Activated naive CD4-positive, alpha-beta T cell treated with anti-CD3 and anti-CD28 coated beads, Interleukin-2, amount 50 U/mL, for 24 hours (primary cell): ENCODE results near the gene TNFRSF8.
A peak's percentile ranks its signal among the peaks of the same experiment; 100 is the strongest.
"Not testable (repeated sequence)": the region's sequence is repeated elsewhere in the genome, so short reads cannot be mapped to it uniquely, and the experiment has no call there.

ENCODE experiments used
- H3K27ac Mint-ChIP-seq: one replicate; pipeline ENCODE4 v1.8.0; 2021; ENCODE audit warnings: mild to moderate bottlenecking, mixed read lengths
- H3K27me3 Mint-ChIP-seq: one replicate; pipeline ENCODE4 v1.8.0; 2021; ENCODE audit warnings: mixed read lengths
- H3K36me3 Mint-ChIP-seq: one replicate; pipeline ENCODE4 v1.8.0; 2021; ENCODE audit warnings: mixed read lengths
- H3K4me1 Mint-ChIP-seq: one replicate; pipeline ENCODE4 v1.8.0; 2021; ENCODE audit warnings: mixed read lengths
- H3K4me3 Mint-ChIP-seq: one replicate; pipeline ENCODE4 v1.8.0; 2021; ENCODE audit warnings: mild to moderate bottlenecking, mixed read lengths
- H3K9me3 Mint-ChIP-seq: one replicate; pipeline ENCODE4 v1.8.0; 2021; ENCODE audit warnings: mixed read lengths

Gene TNFRSF8

DNA sequence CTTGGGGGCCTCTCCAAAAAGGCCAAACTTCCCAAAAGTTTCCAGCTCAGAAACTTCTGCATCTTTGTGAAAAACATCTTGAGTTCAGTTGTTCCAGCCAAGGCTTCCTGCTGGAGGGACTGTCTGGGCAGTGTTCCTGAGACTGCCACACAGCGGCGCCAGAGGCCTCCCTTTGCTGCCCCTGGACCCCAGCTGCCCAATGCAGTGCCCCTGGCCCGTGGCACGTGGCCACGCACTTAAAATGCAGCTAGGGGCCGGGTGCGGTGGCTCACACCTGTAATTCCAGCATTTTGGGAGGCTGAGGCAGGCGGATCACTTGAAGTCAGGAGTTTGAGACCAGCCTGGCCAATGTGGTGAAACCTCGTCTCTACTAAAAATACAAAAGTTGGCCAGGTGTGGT is 43.8 kb downstream of the TNFRSF8 start:
- H3K27ac Mint-ChIP-seq, H3K4me3 Mint-ChIP-seq, H3K27me3 Mint-ChIP-seq, H3K36me3 Mint-ChIP-seq, H3K9me3 Mint-ChIP-seq, H3K4me1 Mint-ChIP-seq: not testable (repeated sequence)

- H3K4me3 Mint-ChIP-seq = no peak overlapping the region
- H3K27me3 Mint-ChIP-seq = no peaks in the 10 kb centered on the region
- no peaks in the 10 kb centered on the region for H3K9me3 Mint-ChIP-seq
- no peaks in the 10 kb centered on the region for H3K36me3 Mint-ChIP-seq
- no peak overlapping the region for H3K27ac Mint-ChIP-seq
- no peaks in the 10 kb centered on the region for H3K4me1 Mint-ChIP-seq
These were observed 44.6 kb downstream of the TNFRSF8 start for GRCh38 chr1:12107718-12108117.

- H3K4me1 Mint-ChIP-seq = no peaks in the 10 kb centered on the region
- no peaks in the 10 kb centered on the region for H3K36me3 Mint-ChIP-seq
- H3K9me3 Mint-ChIP-seq = no peaks in the 10 kb centered on the region
- H3K27ac Mint-ChIP-seq = no peak overlapping the region
- H3K4me3 Mint-ChIP-seq = no peak overlapping the region
- no peaks in the 10 kb centered on the region for H3K27me3 Mint-ChIP-seq
These were observed 46.8 kb downstream of the TNFRSF8 start for GRCh38 chr1:12109901-12110300.

- H3K36me3 Mint-ChIP-seq = no peaks in the 10 kb centered on the region
- H3K4me1 Mint-ChIP-seq = no peaks in the 10 kb centered on the region
- no peak overlapping the region for H3K27ac Mint-ChIP-seq
- H3K4me3 Mint-ChIP-seq = no peak overlapping the region
- H3K27me3 Mint-ChIP-seq = no peaks in the 10 kb centered on the region
- H3K9me3 Mint-ChIP-seq = no peaks in the 10 kb centered on the region
These were observed 48.6 kb downstream of the TNFRSF8 start for GRCh38 chr1:12111741-12112140.

DNA sequence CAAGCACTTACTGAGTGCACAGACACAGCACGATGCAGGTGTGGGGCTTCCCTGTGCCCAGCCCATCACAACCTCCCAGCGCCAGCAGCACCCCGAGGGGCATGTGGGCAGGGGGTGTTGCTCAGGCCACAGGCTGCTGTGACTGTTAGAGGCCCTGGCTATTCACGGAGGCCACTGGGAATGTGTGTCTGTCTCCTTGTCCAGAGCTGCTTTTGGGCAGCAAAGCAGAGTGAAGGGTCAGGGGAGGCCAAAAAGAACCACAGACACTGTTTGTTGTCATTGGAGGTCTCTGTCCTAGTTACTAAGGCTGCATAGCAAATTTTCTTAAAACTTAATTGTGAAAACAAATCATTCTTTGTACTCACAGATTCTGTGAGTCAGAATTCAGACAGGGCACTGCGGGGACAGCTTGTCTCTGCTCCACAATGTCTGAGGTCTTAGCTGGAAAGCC is 49.6 kb downstream of the TNFRSF8 start:
- H3K27ac Mint-ChIP-seq = no peak overlapping the region
- H3K9me3 Mint-ChIP-seq = no peaks in the 10 kb centered on the region
- no peaks in the 10 kb centered on the region for H3K36me3 Mint-ChIP-seq
- H3K27me3 Mint-ChIP-seq = no peaks in the 10 kb centered on the region
- no peak overlapping the region for H3K4me3 Mint-ChIP-seq
- H3K4me1 Mint-ChIP-seq = no peaks in the 10 kb centered on the region

DNA sequence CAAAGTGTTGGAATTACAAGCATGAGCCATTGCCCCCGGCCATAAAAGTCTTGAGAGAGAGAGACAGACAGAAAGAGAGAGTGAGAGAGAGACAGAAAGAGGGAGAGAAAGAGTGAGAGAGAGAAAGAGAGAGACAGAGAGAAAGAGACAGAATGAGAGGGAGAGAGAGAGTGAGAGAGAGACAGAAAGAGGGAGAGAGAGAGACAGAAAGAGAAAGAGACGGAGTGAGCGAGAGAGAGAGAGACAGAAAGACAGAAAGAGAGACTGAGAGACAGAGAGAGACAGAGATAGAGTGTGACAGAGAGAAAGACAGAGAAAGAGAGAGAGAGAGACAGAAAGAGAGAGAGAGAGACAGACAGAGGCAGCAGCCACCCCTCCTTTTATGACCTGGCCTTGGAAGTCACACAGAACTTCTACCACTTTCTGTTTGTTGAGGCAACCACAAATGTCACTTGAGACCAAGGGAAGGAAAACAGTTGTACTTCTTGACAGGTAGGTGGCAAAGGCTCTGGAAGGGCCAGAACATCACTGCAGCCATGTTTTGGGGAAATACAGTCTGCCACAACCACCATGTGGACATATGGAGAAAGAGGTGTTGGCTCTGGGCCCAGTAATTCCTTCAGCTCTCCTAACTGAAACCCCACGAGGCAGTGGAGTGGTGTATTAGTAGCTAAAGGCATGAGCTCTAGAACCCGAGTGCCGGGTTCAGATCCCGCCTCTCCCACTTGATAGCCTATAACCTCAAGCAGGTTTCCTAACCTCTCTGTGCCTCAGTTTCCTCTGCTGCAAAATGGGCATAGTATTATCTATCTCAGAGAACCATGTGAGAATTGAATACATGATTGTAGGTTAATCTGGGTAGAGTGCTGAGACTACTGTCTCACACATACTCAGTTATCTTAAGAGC is 50.6 kb downstream of the TNFRSF8 start:
- H3K4me1 Mint-ChIP-seq = no peaks in the 10 kb centered on the region
- no peaks in the 10 kb centered on the region for H3K36me3 Mint-ChIP-seq
- H3K27ac Mint-ChIP-seq = no peak overlapping the region
- no peaks in the 10 kb centered on the region for H3K9me3 Mint-ChIP-seq
- H3K4me3 Mint-ChIP-seq = no peak overlapping the region
- H3K27me3 Mint-ChIP-seq = no peaks in the 10 kb centered on the region

GRCh38 chr1:12114340-12114683 is 51.2 kb downstream of the TNFRSF8 start:
- no peaks in the 10 kb centered on the region for H3K9me3 Mint-ChIP-seq
- H3K27ac Mint-ChIP-seq = no peak overlapping the region
- no peaks in the 10 kb centered on the region for H3K4me1 Mint-ChIP-seq
- no peak overlapping the region for H3K4me3 Mint-ChIP-seq
- no peaks in the 10 kb centered on the region for H3K27me3 Mint-ChIP-seq
- no peaks in the 10 kb centered on the region for H3K36me3 Mint-ChIP-seq

GRCh38 chr1:12114916-12115315 is 51.8 kb downstream of the TNFRSF8 start:
- H3K36me3 Mint-ChIP-seq = no peaks in the 10 kb centered on the region
- no peaks in the 10 kb centered on the region for H3K9me3 Mint-ChIP-seq
- H3K27me3 Mint-ChIP-seq = no peaks in the 10 kb centered on the region
- H3K4me1 Mint-ChIP-seq = peaks cover under 1% of the 10 kb centered on the region
- no peak overlapping the region for H3K4me3 Mint-ChIP-seq
- no peak overlapping the region for H3K27ac Mint-ChIP-seq

- Mint-ChIP-seq H3K9me3 (no peaks in the 10 kb centered on the region), H3K4me1 (peaks cover 36% of the 10 kb centered on the region), H3K27me3 (no peaks in the 10 kb centered on the region), H3K4me3 (no peak overlapping the region), H3K27ac (peak overlapping the region; percentile 20), H3K36me3 (peaks cover 3% of the 10 kb centered on the region)
These were observed 58.3 kb downstream of the TNFRSF8 start for GRCh38 chr1:12121212-12122003.

DNA sequence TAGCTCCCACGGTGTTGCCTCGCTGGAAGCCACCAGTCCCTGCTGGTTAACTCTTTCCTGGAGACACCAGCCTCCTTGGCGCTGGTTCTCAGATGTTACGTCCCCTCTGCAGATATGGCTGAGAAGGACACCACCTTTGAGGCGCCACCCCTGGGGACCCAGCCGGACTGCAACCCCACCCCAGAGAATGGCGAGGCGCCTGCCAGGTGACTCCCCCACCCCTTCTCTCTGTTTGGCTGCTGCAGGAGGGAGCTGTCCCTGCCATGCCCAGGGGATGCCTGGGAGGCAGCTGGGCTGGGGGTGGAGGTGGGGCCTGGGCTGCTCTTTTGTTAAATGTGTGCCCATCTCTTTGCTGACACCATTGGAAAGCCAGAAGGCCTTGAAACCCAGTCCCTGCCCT is 60.1 kb downstream of the TNFRSF8 start:
- no peak overlapping the region for H3K27ac Mint-ChIP-seq
- H3K4me1 Mint-ChIP-seq = peaks cover 54% of the 10 kb centered on the region
- no peak overlapping the region for H3K4me3 Mint-ChIP-seq
- no peaks in the 10 kb centered on the region for H3K27me3 Mint-ChIP-seq
- H3K36me3 Mint-ChIP-seq = peaks cover 3% of the 10 kb centered on the region
- H3K9me3 Mint-ChIP-seq = no peaks in the 10 kb centered on the region

GRCh38 chr1:12124693-12125421 is 61.8 kb downstream of the TNFRSF8 start:
- peaks cover 62% of the 10 kb centered on the region for H3K4me1 Mint-ChIP-seq
- H3K27me3 Mint-ChIP-seq = no peaks in the 10 kb centered on the region
- no peaks in the 10 kb centered on the region for H3K9me3 Mint-ChIP-seq
- no peak overlapping the region for H3K4me3 Mint-ChIP-seq
- H3K36me3 Mint-ChIP-seq = peaks cover 3% of the 10 kb centered on the region
- peak overlapping the region; percentile 0 for H3K27ac Mint-ChIP-seq

GRCh38 chr1:12125422-12126355 is 62.6 kb downstream of the TNFRSF8 start:
- peaks cover 60% of the 10 kb centered on the region for H3K4me1 Mint-ChIP-seq

GRCh38 chr1:12126781-12127180 is 63.7 kb downstream of the TNFRSF8 start:
- Mint-ChIP-seq H3K36me3 (no peaks in the 10 kb centered on the region), H3K4me1 (peaks cover 49% of the 10 kb centered on the region), H3K9me3 (no peaks in the 10 kb centered on the region), H3K27me3 (no peaks in the 10 kb centered on the region), H3K4me3 (no peak overlapping the region), H3K27ac (peak overlapping the region; percentile 93)

More at GRCh38 chr1:12125422-12126355, 62.6 kb downstream of the TNFRSF8 start:
- H3K4me3 Mint-ChIP-seq = no peak overlapping the region
- H3K27ac Mint-ChIP-seq = no peak overlapping the region
- no peaks in the 10 kb centered on the region for H3K36me3 Mint-ChIP-seq
- H3K27me3 Mint-ChIP-seq = no peaks in the 10 kb centered on the region
- H3K9me3 Mint-ChIP-seq = no peaks in the 10 kb centered on the region

DNA sequence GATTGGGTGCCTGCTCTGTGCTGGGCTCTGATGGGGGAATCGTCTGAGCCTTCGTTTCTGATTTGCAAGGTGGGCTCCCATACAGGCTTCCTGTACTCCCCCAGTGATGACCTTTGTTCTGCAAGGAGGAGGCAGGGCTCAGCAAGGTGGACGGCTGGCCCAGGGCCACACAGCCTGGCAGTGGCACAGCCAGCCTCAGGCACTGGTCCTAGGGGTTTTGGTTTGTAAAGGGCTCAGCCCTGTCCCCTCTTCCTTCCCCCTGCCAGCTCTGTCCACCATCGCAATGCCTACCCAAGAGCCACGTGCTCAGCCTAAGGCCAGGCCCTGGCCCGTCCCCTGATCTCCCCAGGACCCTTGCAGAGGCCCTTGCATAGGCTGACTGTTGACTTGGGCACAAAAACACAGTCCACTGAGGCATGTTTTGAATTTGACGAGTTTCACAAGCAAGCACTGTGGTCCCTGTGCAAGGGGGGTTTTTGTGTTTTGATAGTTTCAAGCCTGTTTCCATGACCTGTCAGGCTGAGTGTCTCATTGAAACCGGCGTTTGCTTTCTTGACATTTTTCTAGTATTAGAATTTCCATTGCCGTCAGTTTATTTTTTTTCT is 64.2 kb downstream of the TNFRSF8 start:
- Mint-ChIP-seq H3K9me3 (no peaks in the 10 kb centered on the region), H3K27me3 (no peaks in the 10 kb centered on the region), H3K4me1 (peaks cover 54% of the 10 kb centered on the region), H3K36me3 (no peaks in the 10 kb centered on the region), H3K4me3 (peak overlapping the region; percentile 51), H3K27ac (peak overlapping the region; percentile 93)
